ENCODE data around the gene HOTAIR.

The HOTAIR gene

GRCh38 chr12:53972152-53972702 lies 2.5 kb downstream of the HOTAIR start:
- DNase-seq, result no peak

- DNase-seq, result no peak
Observed at GRCh38 chr12:53971686-53972085, 3.1 kb downstream of the HOTAIR start.

GRCh38 chr12:53971129-53971528 lies 3.6 kb downstream of the HOTAIR start:
- DNase-seq, result no peak

GRCh38 chr12:53970451-53970850 lies 4.3 kb downstream of the HOTAIR start:
- no peak for DNase-seq

- no peak for DNase-seq
Observed at GRCh38 chr12:53969588-53970259, 5.0 kb downstream of the HOTAIR start.

- no peak for DNase-seq
Observed at GRCh38 chr12:53968214-53969127, 6.3 kb downstream of the HOTAIR start.

- DNase-seq, result no peak
Observed at GRCh38 chr12:53967421-53967925, 7.3 kb downstream of the HOTAIR start.

- no peak for DNase-seq
Observed at GRCh38 chr12:53966385-53967133, 8.2 kb downstream of the HOTAIR start.

- no peak for DNase-seq
Observed at GRCh38 chr12:53966085-53966384, 8.7 kb downstream of the HOTAIR start.

- no peak for DNase-seq
Observed at GRCh38 chr12:53965281-53966084, 9.3 kb downstream of the HOTAIR start.

- no peak for DNase-seq
Observed at GRCh38 chr12:53964315-53964713, 10.4 kb downstream of the HOTAIR start.

- no peak for DNase-seq
Observed at GRCh38 chr12:53963434-53964314, 11.1 kb downstream of the HOTAIR start.

- no peak for DNase-seq
Observed at GRCh38 chr12:53963005-53963404, 11.7 kb downstream of the HOTAIR start.

- DNase-seq, result no peak
Observed at GRCh38 chr12:53961025-53961761, 13.6 kb downstream of the HOTAIR start.

- no peak for DNase-seq
Observed at GRCh38 chr12:53960187-53961024, 14.3 kb downstream of the HOTAIR start.

- DNase-seq, result no peak
Observed at GRCh38 chr12:53959314-53959713, 15.4 kb downstream of the HOTAIR start.

GRCh38 chr12:53958128-53958527 lies 16.6 kb downstream of the HOTAIR start:
- DNase-seq, result no peak

- DNase-seq, result no peak
Observed at GRCh38 chr12:53956914-53957536, 17.7 kb downstream of the HOTAIR start.

All from activated T-cell treated with anti-CD3 and anti-CD28 coated beads for 4 hours (primary cell).